Measurements from ENCODE around the gene TPGS2.

Gene TPGS2

DNA sequence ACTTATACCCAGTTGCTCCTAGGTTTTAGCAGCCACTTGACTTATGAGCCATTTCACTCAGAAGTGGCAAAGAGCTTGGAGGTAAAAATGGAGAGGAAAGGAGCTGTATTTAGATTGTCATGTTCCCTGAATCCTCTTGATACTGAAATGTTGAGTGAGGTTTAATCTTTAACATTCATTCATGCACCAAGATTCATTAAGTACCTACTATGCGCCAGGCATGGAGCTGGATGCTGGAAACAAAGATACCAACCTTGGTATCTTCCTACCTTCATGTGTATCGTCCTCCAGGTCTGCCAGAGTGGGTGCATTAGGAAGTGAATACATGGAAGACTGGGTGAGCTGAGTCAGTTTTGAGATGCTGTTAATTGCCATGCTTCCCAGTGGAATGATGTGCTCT lies 23.7 kb downstream of the TPGS2 start:
- H3K27me3 ChIP-seq (ENCODE audit: insufficient read depth, low read length, poor library complexity, severe bottlenecking) = no peaks in the 10 kb centered on the region
- H3K4me3 ChIP-seq (ENCODE audit: low read length, poor library complexity, severe bottlenecking) = no peak overlapping the region
- peaks cover 77% of the 10 kb centered on the region; the same call in 1 of the 2 replicates for H3K36me3 ChIP-seq (ENCODE audit: insufficient read depth, low read length)
- H2AFZ ChIP-seq (ENCODE audit: low read length) = no peak overlapping the region
- TF ChIP-seq, protein P1, sequence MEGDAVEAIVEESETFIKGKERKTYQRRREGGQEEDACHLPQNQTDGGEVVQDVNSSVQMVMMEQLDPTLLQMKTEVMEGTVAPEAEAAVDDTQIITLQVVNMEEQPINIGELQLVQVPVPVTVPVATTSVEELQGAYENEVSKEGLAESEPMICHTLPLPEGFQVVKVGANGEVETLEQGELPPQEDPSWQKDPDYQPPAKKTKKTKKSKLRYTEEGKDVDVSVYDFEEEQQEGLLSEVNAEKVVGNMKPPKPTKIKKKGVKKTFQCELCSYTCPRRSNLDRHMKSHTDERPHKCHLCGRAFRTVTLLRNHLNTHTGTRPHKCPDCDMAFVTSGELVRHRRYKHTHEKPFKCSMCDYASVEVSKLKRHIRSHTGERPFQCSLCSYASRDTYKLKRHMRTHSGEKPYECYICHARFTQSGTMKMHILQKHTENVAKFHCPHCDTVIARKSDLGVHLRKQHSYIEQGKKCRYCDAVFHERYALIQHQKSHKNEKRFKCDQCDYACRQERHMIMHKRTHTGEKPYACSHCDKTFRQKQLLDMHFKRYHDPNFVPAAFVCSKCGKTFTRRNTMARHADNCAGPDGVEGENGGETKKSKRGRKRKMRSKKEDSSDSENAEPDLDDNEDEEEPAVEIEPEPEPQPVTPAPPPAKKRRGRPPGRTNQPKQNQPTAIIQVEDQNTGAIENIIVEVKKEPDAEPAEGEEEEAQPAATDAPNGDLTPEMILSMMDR (conservative IDR thresholded peaks at IDR 0.05; ENCODE audit: low read length) = no peak
- no peak for TF ChIP-seq EZH2phosphoT487 (IDR thresholded peaks at IDR 0.05; ENCODE audit: borderline replicate concordance)
- H3K9me3 ChIP-seq (ENCODE audit: insufficient read depth, low read depth, low read length) = no peaks in the 10 kb centered on the region
- no peaks in the 10 kb centered on the region for H3K9me2 ChIP-seq (replicated peaks; ENCODE audit: low read depth, low read length)
- H3K79me2 ChIP-seq (ENCODE audit: insufficient read depth, low read length) = peaks cover 5% of the 10 kb centered on the region; the same call in 1 of the 2 replicates
- H3F3A ChIP-seq (ENCODE audit: low read depth) = no peaks in the 10 kb centered on the region
- H3K4me2 ChIP-seq (ENCODE audit: low read depth, low read length, poor library complexity, severe bottlenecking) = no peak overlapping the region
- H3K9ac ChIP-seq (ENCODE audit: low read depth, low read length, poor library complexity, severe bottlenecking) = no peak overlapping the region
- H3K4me1 ChIP-seq (ENCODE audit: insufficient read depth, low read length, poor library complexity, severe bottlenecking) = peaks cover 4% of the 10 kb centered on the region
- H4K20me1 ChIP-seq (ENCODE audit: insufficient read depth, low read length, poor library complexity, severe bottlenecking) = peaks cover 9% of the 10 kb centered on the region

DNA sequence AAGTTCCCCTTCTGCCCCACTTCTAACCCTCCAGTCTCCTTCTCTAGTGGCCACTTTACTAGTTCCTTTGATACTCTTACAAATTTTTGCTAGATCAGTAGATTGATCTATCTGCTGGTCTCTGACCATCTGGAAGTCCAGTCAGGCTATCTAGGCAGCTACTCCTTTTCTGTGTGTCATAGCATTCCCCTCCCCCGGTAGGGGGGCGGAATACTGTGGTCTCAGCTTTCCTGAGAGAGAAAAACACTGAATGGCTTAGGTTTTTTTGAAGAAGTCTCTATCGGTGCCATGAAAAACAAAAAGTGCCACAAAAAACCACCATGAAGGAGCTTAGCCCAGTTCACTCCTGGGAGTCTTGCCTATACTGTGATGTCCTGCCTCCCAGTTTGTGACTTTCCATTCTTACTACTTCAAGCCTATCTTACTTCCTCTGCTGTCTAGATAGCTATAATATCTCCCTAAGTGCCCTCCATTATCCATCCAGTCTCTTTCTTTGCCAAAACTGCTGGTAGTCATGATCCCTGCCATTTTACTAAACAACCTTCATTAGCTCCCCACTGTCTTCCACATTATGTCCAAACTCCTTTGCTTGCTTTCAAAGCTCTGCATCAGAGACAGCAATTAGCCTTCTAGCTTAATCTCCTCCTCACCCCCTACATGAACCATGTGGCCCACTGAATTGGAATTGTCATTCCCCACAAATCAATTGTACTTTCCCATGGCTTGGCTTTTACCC lies 29.9 kb downstream of the TPGS2 start:
- Histone ChIP-seq H3F3A (ENCODE audit: low read depth) (no peaks in the 10 kb centered on the region), H3K4me2 (ENCODE audit: low read depth, low read length, poor library complexity, severe bottlenecking) (no peak overlapping the region), H3K9me3 (ENCODE audit: insufficient read depth, low read depth, low read length) (no peaks in the 10 kb centered on the region), H3K4me1 (ENCODE audit: insufficient read depth, low read length, poor library complexity, severe bottlenecking) (no peaks in the 10 kb centered on the region), H3K9ac (ENCODE audit: low read depth, low read length, poor library complexity, severe bottlenecking) (no peak overlapping the region), H3K9me2 (replicated peaks; ENCODE audit: low read depth, low read length) (no peaks in the 10 kb centered on the region), H3K79me2 (ENCODE audit: insufficient read depth, low read length) (no peaks in the 10 kb centered on the region), H4K20me1 (ENCODE audit: insufficient read depth, low read length, poor library complexity, severe bottlenecking) (no peaks in the 10 kb centered on the region), H2AFZ (ENCODE audit: low read length) (no peak overlapping the region), H3K27me3 (ENCODE audit: insufficient read depth, low read length, poor library complexity, severe bottlenecking) (no peaks in the 10 kb centered on the region), H3K36me3 (ENCODE audit: insufficient read depth, low read length) (peaks cover 95% of the 10 kb centered on the region), H3K4me3 (ENCODE audit: low read length, poor library complexity, severe bottlenecking) (no peak overlapping the region)
- TF ChIP-seq EZH2phosphoT487 (IDR thresholded peaks at IDR 0.05; ENCODE audit: borderline replicate concordance) = no peak
- TF ChIP-seq, protein P1 (conservative IDR thresholded peaks at IDR 0.05; ENCODE audit: low read length) = no peak

DNA sequence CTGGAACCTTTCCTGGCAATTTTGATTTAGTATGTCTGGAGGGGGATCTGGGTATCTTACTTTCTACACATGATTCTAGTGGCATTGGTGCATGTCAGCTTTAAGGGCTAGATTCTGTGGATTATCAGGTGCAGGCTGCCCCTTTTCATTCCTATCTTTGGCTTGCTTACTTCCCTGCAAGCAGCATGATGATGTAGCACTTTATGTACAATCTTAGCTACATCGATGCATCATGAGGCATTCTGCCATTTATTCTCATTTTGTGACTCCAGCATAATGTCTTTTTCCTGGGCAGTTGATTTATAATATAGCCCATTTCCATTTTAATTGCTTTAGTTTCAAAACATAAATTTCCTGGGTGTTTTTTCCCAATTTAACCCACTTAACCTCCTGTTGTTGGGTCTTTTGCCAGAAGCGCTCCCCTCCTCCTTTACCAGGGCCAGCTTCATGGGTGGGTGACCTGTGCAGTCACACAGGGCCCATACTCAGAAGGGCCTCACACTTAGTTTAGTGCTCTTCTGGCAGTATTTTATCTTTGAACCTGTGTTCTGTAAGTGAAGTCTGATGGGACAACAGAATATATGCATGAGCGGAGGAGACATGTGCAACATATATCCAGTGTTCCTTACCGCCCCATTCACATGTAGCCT lies 36.0 kb downstream of the TPGS2 start:
- Histone ChIP-seq H3K9me2 (replicated peaks; ENCODE audit: low read depth, low read length) (no peaks in the 10 kb centered on the region), H3K79me2 (ENCODE audit: insufficient read depth, low read length) (no peaks in the 10 kb centered on the region), H3K4me1 (ENCODE audit: insufficient read depth, low read length, poor library complexity, severe bottlenecking) (no peaks in the 10 kb centered on the region), H3K36me3 (ENCODE audit: insufficient read depth, low read length) (peaks cover 86% of the 10 kb centered on the region), H3K9ac (ENCODE audit: low read depth, low read length, poor library complexity, severe bottlenecking) (no peak overlapping the region), H3K4me2 (ENCODE audit: low read depth, low read length, poor library complexity, severe bottlenecking) (no peak overlapping the region), H3F3A (ENCODE audit: low read depth) (no peaks in the 10 kb centered on the region), H2AFZ (ENCODE audit: low read length) (no peak overlapping the region), H3K9me3 (ENCODE audit: insufficient read depth, low read depth, low read length) (peaks cover 5% of the 10 kb centered on the region; the same call in 1 of the 2 replicates), H3K27me3 (ENCODE audit: insufficient read depth, low read length, poor library complexity, severe bottlenecking) (no peaks in the 10 kb centered on the region), H3K4me3 (ENCODE audit: low read length, poor library complexity, severe bottlenecking) (no peak overlapping the region), H4K20me1 (ENCODE audit: insufficient read depth, low read length, poor library complexity, severe bottlenecking) (no peaks in the 10 kb centered on the region)
- no peak for TF ChIP-seq EZH2phosphoT487 (IDR thresholded peaks at IDR 0.05; ENCODE audit: borderline replicate concordance)
- TF ChIP-seq, protein P1 (conservative IDR thresholded peaks at IDR 0.05; ENCODE audit: low read length) = no peak
